ENCODE results near the gene GNPNAT1.

DNA sequence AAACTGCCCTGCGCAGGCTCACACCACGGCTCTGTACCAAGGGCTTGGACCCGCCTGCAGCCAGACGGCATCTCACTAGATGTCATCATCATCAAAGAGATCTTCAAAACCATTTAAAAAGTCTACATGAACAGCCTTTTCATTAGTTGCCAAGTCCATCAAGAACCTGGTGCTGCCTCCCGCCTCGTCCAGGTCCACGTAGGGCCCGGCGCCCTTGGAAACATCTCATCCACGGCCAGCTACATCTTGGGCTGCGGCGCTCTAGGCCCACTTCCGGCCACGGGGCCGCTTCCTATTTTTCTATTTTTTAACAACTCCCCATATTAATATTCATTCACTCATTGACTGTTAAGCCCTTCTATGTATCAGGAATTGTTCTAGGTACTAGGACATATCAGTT lies 7.4 kb upstream of the GNPNAT1 start:
- TF ChIP-seq POLR2AphosphoS5 (IDR thresholded peaks at IDR 0.05; ENCODE audit: borderline replicate concordance, low read depth, low read length) (no peak), EZH2 (IDR thresholded peaks at IDR 0.05) (no peak), FOXP2 (optimal IDR thresholded peaks at IDR 0.05; ENCODE audit: control extremely low read depth, extremely low read length, insufficient read depth) (no peak)

Measured in SK-N-MC (cell line).